GM19023 (cell line): ENCODE results near the gene ZNF699.
"Not testable (repeated sequence)": the region's sequence is repeated elsewhere in the genome, so short reads cannot be mapped to it uniquely, and the experiment has no call there.

ENCODE experiments used
- ATAC-seq: cut with Tn5 transposase; IDR thresholded peaks from one replicate; pipeline ENCODE4 v1.9.1; 2021; ENCODE audit warnings: mild to moderate bottlenecking, moderate library complexity; ENCODE audit not compliant: unreplicated experiment

Gene ZNF699

DNA sequence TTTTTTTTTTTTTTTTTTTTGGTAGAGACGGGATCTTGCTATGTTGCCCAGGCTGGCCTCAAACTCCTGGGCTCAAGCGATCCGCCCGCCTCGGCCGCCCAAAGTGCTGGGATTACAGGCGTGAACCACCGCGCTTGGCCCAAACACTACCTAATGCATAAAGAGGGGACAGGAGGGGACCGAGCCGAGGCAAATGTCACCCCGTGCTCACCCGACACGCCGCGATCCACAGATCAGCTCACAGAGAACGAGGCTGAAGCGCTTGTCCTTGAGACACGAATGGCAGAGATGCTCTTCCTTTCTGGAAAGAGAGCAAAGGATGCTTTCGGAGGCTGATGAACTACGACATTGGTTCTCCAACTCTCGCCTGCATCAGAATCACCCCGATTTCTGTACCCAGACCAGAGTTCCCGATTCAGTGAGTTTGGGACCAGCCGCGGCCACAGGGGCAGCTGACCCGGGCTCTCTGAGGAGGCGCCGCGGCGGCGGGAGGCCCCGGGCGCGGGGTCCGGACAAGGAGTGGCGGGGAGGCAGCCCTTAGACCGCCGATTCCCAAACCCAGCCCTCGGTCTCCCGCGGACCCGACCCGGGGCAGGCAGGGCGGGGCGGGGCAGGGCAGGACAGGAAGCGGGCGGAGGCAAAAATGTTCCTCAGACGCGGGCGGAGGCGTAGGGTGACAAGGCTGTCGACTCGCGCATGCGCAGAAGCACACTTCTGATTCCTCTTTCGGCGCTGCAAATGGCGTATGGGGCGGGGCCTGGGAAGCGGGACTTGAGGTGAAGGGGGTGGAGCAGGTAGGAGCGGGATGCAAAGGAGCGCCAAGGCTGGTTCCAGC lies at the start of gene ZNF699:
ZNF699 (minus strand) TSS at position 700 of the 835 bp plus-strand sequence. CDS start 4,719 bp downstream, outside the sequence.
- peak; percentile 91 for ATAC-seq

DNA sequence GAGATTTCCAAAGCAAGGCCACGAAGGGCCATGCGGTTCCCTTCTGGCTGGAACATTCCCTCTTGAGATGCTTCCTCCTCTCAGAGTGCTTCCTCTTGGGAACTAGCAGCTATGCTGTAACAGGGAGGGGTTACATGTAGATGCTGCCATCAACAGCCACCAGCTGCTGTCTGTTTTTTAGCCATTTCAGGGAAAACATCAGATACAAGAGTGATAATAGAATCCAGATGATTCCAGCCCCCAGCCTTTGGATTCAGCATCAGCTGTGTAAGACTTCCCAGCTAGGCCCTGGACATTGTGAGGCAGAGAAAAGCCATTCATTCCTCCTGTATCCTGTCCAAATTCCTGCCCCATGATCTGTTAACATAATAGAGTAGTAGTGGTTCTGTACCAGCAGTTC lies 45.0 kb upstream of the ZNF699 start:
- no peak for ATAC-seq

DNA sequence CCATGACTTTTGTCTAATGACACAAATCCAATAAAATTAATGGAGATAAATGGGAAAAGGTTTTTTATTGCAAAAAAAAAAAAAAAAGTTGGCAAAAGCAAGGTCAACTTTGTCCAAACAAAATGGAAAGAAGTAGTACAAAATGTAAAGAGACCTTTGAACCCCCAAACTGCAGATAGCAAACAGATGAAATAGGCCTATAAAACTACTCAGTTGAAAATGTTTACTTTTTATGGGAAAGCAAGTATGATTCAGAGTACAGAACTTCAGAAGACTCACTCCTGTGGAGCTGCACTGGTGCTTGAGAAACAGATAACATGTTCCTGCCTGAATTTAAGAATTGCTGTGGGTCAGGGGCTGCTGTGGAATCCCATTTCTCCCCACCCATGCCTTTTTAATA lies 43.4 kb upstream of the ZNF699 start:
- ATAC-seq: no peak

DNA sequence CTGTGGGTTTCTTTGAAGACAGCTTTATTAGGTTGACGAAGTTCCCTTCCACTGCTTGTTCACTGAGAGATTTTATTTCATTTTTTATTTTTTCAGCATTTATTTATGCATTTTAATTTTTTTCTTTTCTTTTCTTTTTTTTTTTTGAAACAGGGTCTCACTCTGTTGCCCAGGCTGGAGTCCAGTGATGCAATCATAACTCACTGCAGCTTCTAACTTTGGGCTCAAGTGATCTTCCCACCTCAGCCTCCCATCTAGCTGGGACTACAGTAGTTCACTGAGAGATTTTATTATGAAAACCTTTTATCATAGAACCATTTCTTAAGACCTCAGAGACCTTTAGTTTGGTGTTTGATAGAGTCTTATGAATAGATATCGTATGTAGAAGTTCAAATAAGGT lies 42.9 kb upstream of the ZNF699 start:
- no peak for ATAC-seq

DNA sequence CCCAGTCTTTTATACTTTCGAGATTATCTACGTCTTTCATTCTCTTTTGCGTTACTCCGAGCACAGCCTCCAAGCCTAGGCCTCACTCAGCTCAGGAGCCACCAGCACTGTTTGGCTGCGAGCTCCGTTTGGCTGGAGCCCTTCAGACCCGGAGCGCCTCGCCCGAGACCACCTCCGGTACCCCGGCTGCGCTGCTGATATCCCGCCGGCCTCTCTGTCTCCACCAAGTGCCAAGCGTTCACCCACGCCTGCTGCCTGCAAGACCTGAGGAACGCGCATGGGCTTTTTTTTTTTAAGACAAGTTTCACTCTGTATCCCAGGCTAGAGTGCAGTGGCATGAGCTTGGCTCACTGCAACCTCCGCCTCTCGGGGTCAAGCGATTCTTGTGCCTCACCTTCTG lies 39.0 kb upstream of the ZNF699 start:
- no peak for ATAC-seq

DNA sequence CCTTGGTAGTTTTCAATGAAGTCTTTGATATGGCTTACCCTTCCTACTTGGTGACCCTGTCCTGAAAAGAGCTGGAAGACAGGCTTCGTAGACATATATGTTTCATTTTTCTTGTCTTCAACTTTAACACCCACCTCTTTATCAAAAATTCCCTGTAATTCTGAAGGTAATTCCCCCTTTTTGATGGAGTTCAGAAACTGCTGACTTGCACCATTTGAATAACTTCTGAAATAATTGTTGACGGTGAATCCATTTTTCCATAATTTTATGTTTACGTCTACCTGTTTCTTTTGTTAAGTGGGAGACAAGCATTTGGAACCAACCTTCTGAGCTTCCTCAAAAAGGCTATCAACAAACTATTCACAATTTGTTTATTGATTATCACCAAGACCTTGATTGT lies 38.6 kb upstream of the ZNF699 start:
- no peak for ATAC-seq

DNA sequence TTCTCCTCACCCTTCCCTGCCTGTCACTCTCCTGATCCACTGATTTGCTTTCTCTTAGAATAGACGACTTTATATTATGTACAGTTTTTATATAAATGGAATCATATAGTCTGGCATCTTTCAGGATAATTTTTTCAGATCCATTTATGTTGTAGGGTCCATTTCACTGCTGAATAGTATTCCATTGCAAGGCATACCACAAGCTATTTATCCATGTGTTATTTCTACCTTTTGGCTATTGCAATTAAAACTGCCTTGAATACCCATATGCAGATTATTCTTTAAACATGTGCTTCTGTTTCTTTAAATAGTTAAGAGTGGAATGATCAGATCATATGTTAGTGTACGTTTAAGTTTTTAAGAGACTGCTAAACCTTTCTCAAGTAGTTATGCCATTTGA lies 35.4 kb upstream of the ZNF699 start:
- no peak for ATAC-seq

DNA sequence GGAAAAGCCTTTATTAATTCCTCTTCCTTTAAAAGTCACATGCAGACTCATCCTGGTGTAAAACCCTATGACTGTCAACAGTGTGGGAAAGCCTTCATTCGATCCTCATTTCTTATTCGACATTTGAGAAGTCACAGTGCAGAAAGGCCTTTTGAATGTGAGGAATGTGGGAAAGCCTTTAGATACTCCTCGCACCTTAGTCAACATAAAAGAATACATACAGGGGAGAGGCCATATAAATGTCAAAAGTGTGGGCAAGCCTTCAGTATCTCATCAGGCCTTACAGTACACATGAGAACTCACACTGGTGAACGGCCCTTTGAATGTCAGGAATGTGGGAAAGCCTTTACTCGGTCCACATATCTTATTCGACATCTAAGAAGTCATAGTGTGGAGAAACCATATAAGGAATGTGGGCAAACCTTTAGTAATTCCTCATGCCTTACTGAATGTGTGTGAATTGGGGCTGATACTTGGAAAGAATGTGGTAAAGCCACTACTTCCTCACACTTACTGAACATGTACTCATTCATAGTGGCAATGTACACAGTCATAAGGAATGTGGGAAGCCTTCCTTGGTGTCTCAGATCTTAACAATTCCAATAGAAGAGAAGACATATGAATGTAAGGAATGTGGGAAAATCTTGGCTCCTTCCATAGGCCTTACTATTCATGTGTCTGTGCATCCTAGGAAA lies 33.1 kb upstream of the ZNF699 start:
- no peak for ATAC-seq

DNA sequence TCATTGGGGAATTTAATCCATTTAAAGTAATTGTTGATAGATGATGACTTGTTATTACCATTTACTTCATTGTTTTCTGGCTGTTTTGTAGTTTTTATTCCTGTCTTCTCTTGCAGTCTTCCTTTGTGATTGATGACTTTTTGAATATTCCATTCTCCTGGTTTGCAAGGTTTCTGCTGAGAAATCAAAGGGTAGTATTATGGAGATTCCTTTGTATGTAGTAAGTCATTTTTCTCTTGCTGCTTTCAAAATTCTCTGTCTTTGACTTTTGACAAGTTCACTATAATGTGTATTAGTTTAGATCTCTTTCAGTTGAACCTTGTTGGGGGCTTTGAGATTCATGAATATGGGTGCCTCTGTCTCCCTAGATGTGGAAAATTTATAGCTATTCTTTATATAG lies 20.4 kb upstream of the ZNF699 start:
- no peak for ATAC-seq

DNA sequence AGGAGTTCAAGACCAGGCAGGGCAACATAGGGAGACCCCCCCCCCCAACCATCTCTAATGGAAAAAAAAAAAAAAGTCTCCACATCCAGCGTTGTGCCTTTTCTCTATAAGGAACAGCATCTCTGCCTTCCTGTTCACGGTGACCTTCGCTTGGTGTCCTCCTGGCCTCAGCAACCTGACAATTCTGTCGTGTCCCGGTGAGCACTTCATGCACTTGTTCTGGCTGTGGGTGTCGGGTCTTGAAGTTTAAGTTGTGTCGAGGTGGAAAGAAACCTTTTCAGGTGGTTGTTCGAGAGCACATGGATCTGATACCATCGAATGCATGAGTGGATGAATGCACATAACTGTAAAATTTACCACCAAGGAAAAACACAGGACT lies 14.9 kb upstream of the ZNF699 start:
- ATAC-seq: no peak

DNA sequence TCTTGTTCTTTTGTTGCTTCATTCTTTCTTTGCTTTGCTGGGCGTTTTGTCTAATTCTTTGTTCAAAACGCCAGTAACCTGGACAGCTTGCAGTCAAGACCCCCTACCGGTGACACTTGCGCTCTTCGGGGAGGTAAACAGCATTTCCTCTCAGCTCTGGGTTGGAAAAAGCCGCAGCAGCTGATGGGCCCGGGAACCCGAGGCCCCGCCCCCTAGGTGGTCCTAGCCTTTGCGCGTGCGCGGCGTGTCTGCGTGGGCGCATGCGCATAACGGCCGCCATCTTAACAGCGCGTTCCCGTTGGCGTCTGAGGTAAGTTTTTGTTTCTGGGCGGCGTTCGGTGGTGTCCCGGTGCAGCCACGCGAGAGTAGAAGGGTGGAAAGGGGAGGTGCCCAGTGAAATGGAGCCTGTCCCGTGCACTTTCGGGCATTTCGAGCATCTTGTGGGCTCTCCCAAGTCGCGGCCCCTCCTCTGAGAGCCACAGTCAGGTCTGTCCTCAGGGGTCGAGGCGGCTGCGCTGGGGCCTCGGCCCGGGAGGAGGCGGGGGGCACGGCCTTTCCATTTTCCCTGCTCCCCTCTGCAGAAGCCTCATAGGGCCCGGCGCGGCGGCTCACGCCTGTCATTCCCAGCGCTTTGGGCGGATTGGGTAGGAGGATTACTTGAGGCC lies 14.4 kb upstream of the ZNF699 start, which contains the start of gene ZNF559:
ZNF559 (plus strand) TSS at position 261 of the 665 bp plus-strand sequence. CDS start 14,371 bp downstream, outside the sequence.
- peak; percentile 89 for ATAC-seq

DNA sequence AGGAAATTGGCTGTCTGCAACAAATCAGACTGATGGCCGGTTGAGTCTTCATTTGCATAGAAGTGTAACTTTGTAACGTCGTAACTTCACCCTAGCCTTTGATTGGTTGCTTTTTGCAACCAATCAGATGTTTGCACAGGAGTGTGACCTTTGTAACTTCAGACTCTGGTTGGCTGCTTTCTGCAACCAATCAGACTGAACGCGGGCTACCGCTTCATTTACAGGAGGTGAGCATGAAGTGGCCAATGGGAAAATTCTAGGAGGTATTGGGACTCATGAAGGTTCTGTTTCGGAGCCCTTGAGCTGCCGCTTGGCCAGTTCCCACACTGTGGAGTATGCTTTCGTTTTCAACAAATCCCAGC lies 13.9 kb upstream of the ZNF699 start:
- peak; percentile 49 for ATAC-seq

DNA sequence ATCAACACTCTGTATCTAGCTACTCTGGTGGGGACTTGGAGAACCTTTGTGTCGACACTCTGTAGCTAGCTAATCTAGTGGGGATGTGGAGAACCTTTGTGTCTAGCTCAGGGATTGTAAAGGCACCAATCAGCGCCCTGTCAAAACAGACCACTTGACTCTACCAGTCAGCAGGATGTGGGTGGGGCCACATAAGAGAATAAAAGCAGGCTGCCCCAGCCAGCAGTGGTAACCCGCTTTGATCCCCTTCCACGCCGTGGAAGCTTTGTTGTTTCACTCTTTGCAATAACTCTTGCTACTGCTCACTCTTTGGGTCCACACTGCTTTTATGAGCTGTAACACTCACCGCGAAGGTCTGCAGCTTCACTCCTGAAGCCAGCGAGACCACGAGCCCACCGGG lies 12.6 kb upstream of the ZNF699 start:
- not testable (repeated sequence) for ATAC-seq

DNA sequence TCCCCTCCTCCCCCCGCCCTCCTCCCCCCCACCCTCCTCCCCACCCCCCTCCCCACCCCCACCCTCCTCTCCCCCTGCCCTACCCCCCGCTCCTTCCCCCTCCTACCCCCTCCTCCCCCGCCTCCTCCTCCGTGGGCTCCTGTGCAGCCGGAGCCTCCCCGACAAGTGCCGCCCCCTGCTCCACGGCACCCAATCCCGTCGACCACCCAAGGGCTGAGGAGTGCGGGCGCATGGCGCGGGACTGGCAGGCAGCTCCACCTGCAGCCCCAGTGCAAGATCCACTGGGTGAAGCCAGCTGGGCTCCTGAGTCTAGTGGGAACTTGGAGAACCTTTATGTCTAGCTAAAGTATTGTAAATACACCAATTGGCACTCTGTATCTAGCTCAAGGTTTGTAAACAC lies 12.1 kb upstream of the ZNF699 start:
- not testable (repeated sequence) for ATAC-seq

DNA sequence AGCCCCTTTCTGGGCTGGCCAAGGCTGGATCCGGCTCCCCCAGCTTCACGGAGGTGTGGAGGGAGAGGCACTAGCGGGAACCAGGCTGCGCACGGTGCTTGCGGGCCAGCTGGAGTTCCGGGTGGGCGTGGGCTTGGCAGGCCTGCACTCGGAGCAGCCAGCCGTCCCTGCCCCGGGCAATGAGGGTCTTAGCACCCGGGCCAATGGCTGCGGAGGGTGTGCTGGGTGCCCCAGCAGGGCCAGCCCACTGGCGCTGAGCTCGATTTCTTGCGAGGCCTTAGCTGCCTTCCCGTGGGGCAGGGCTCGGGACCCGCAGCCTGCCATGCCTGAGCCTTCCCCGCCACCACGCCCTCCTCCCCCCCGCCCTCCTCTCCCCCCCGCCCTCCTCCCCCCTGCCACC lies 11.7 kb upstream of the ZNF699 start:
- no peak for ATAC-seq

DNA sequence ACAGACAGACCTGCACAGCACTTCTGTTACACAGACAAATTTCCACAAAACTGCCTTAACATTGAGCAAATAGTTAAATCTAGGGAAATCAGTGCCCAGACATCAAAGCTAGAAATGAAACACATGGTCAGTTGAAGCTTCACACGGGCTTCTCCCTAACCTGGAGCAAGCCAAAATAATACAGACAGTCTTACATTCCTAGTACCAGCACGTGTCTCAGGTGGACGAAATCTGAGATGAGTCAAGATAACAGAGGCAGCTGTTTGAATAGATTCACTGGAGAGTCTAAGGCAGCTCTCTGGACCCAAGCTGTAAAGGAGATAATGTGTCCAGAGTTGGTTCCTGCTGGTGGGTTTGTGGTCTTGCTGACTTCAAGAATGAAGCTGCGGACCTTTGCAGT lies 4.1 kb upstream of the ZNF699 start:
- ATAC-seq: no peak

DNA sequence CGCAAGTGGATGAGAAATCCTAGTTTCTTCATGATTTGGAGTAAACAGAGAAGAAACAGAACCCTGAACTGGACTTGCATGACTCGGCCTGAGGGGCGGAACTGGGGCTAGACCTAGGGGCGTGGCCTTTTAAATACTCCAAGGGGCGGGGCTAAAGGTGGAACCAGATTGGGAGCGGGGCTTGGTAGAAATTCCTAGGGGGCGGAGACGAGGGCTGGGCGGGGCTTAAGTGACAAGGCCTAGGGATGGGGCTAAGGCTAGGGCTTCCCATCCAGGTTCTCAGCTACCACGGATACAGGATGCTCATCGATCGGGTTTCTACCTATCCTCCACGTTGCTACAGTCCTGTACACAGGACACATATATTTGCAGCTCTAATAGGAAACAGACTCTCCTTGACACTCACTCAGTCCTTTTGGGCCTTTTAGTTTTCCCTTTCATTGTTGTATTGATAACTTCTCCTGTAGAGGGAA lies 372 bp upstream of the ZNF699 start:
- peak; percentile 59 for ATAC-seq

DNA sequence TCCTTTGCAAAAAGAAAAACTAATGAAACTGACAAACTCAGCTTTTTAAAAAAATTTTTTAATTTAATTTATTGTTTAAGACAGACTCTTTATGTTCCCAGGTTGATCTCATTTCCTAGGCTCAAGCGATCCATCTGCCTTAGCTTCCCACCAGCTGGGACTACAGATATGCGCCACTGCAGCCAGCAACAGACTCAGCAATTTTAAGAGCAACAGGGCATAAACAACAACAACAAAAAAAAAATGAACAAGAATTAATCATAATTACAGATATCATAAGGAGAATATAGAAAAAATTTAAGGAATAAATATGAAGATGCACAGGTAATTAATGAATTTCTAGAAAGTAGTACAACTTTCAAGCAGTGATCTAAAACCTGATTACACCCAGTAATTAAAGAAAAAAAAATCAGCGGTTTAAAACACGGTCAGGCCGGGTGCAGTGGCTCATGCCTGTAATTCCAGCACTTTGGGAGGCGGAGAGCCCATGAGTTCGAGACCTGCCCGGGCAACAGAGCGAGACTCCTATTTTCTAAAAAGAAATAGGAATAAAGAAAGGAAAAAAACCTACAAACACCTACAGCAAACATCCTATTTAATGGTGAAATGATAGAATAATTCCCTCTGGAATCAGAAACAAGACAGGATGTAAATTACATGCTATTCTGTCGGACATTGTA lies 1.4 kb downstream of the ZNF699 start:
- no peak for ATAC-seq

DNA sequence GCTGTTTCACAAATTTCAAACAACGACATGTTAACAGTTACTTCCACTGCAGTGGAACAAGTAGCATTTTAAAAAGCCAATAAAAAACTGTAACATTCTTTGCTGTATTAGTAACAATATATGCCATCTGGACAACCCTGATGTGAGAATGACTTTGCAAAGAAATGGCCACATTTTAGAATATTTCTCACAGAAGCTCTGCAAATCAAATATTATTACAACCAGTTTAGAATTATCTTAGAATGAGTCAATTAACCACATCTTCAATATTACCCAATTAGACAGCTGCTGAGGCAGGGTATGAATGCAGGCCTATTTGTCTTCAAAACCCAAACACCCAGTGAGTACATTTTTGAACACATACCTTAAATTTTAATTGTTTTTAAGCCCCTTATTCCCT lies 3.2 kb downstream of the ZNF699 start:
- ATAC-seq: no peak

DNA sequence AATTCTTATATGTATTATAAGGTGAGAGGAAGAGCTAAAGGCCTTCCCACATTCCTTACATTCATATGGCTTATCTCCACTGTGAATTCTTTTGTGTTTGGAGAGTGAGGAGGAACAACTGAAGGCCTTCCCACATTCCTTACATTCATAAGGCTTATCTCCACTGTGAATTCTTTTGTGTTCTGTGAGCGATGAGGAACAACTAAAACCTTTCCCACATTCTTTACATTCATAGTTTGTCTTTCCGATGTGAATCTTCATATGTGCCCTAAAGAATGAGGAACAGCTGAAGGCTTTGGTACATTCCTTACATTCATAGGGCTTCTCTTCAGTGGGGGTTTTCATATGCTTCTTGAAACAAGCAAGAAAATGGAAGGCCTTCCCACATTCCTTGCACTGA lies 13.3 kb downstream of the ZNF699 start:
- ATAC-seq: no peak

DNA sequence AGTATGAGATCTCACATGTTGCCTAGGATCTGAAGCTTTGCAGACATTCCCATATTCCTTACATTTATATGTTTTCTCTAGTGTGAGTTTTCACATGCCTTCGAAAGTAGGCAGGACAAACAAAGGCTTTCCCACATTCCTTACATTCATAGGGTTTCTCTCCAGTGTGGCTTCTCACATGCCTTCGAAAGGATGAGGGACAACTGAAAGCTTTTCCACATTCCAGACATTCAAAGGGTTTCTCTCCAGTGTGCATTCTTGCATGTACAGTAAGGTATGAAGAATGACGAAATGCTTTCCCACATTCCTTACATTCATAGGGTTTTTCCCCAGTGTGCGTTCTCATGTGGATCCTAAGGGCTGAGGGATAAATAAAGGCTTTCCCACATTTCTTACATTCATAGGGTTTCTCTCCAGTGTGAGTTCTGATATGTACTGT lies 14.2 kb downstream of the ZNF699 start:
- no peak for ATAC-seq
